Esophagus squamous epithelium (tissue), 4 donors: ENCODE measurements around the gene CHCHD1.

Source experiments
- POLR2A ChIP-seq, 4 donors: fragments of 450-650 bp; IDR thresholded peaks; one replicate each; pipeline ENCODE4 v1.6.1; 2017; ENCODE audit warnings: antibody characterized with exemption in 4 of 4, mild to moderate bottlenecking in 4 of 4, moderate library complexity in 3 of 4
- TF ChIP-seq, protein P1 (sequence below), 6 experiments: fragments of 450-650 bp in 4 of 6; fragments of 200-600 bp in 2 of 6; sonication (generic) in 2 of 6; IDR thresholded peaks; one replicate each; pipeline ENCODE4 v1.5.1; 2016 to 2019; ENCODE audit warnings: antibody characterized with exemption in 6 of 6, mild to moderate bottlenecking in 4 of 6, moderate library complexity in 4 of 6

DNA sequence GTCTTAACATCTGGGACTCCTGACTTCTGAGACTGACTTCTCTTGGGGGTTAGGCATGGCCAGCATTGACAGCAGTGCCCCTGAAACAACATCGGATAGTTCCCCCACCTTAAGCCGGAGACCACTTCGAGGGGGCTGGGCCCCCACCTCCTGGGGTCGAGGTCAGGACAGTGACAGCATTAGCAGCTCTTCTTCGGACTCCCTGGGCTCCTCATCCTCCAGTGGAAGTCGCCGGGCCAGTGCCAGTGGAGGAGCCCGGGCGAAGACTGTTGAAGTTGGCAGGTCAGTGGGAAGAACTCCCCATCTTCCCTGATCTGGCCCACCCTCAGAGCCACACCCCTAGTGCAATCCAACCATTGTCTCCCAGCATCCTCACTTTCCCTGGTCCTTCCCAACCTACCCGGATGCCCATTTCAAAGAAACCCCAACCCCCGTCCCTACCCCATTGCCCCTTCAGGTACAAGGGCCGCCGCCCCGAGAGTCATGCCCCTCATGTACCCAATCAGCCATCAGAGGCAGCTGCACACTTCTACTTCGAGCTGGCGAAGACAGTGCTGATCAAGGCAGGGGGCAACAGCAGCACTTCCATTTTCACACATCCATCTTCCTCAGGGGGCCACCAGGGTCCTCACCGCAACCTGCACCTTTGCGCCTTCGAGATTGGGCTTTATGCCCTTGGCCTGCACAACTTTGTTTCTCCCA, 15.6 kb downstream of the CHCHD1 start:
- no peak for TF ChIP-seq POLR2A (IDR thresholded peaks at IDR 0.05)
- TF ChIP-seq, protein P1, sequence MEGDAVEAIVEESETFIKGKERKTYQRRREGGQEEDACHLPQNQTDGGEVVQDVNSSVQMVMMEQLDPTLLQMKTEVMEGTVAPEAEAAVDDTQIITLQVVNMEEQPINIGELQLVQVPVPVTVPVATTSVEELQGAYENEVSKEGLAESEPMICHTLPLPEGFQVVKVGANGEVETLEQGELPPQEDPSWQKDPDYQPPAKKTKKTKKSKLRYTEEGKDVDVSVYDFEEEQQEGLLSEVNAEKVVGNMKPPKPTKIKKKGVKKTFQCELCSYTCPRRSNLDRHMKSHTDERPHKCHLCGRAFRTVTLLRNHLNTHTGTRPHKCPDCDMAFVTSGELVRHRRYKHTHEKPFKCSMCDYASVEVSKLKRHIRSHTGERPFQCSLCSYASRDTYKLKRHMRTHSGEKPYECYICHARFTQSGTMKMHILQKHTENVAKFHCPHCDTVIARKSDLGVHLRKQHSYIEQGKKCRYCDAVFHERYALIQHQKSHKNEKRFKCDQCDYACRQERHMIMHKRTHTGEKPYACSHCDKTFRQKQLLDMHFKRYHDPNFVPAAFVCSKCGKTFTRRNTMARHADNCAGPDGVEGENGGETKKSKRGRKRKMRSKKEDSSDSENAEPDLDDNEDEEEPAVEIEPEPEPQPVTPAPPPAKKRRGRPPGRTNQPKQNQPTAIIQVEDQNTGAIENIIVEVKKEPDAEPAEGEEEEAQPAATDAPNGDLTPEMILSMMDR (IDR thresholded peaks at IDR 0.05): no peak
